PC-3 (cell line): ENCODE data around the gene TOP2A.

Experiments used
- EZH2 ChIP-seq: fragments of 300-600 bp; sonication (generic); IDR thresholded peaks from one replicate; pipeline ENCODE4 v1.6.1; 2017; ENCODE audit warnings: antibody characterized with exemption, mild to moderate bottlenecking, low read length; ENCODE audit not compliant: unreplicated experiment
- EZH2phosphoT487 ChIP-seq: fragments of 300-600 bp; sonication (generic); IDR thresholded peaks from 2 replicates; pipeline ENCODE4 v1.6.1; 2018; ENCODE audit warnings: mild to moderate bottlenecking, antibody characterized with exemption, low read length, borderline replicate concordance
- TF ChIP-seq, protein P1 (sequence below): fragments of 300-600 bp; sonication (generic); conservative IDR thresholded peaks from 2 replicates; pipeline ENCODE4 v1.5.1; 2017; ENCODE audit warnings: antibody characterized with exemption, low read depth, mild to moderate bottlenecking, low read length

- TF ChIP-seq, protein P1, sequence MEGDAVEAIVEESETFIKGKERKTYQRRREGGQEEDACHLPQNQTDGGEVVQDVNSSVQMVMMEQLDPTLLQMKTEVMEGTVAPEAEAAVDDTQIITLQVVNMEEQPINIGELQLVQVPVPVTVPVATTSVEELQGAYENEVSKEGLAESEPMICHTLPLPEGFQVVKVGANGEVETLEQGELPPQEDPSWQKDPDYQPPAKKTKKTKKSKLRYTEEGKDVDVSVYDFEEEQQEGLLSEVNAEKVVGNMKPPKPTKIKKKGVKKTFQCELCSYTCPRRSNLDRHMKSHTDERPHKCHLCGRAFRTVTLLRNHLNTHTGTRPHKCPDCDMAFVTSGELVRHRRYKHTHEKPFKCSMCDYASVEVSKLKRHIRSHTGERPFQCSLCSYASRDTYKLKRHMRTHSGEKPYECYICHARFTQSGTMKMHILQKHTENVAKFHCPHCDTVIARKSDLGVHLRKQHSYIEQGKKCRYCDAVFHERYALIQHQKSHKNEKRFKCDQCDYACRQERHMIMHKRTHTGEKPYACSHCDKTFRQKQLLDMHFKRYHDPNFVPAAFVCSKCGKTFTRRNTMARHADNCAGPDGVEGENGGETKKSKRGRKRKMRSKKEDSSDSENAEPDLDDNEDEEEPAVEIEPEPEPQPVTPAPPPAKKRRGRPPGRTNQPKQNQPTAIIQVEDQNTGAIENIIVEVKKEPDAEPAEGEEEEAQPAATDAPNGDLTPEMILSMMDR: peak; percentile 41; the same call in 1 of the 2 replicates
- TF ChIP-seq EZH2 (no peak), EZH2phosphoT487 (no peak)
Measured at GRCh38 chr17:40422990-40423633, 5.4 kb upstream of the TOP2A start.
